ENCODE data around the gene CYP2U1.

- TF ChIP-seq CTCF (IDR thresholded peaks at IDR 0.05) (no peak), EP300 (IDR thresholded peaks at IDR 0.05) (no peak)
Measured at GRCh38 chr4:107978716-107979451, 47.5 kb downstream of the CYP2U1 start.
